Stimulated activated CD4-positive, alpha-beta T cell treated with anti-CD3 and anti-CD28 coated beads, Interleukin-4, amount 100 ng/mL, for 4 hours (primary cell): ENCODE measurements around the gene MTMR11.
A peak's percentile ranks its signal among the peaks of the same experiment; 100 is the strongest.

Experiments
- DNase-seq, 2 experiments: peaks; one replicate each; pipeline ENCODE4 v3.0.0-alpha.2; 2020

The MTMR11 gene

GRCh38 chr1:149936992-149937705 lies 470 bp upstream of the MTMR11 start:
- DNase-seq = no peak

- DNase-seq = no peak
These were observed 2.3 kb downstream of the MTMR11 start for GRCh38 chr1:149934356-149934755.

DNA sequence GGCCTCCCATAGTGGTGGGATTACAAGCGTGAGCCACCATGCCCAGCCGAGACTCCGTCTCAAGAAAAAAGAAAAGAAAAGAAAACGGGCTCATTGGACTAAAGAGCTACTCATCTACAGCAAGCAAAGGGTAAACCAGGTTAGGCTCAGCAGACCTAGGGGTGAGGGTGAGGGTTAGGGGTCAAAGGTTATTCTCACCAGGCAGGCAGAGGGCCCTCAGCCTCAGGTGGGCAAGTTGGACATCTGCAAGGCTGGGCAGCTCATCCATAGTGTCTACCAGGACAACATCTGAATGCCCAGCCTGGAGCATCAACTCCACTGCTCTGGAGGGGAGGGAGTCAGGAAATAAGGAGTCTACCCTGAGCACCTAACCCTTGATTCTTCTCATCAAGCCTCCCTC lies 3.5 kb downstream of the MTMR11 start:
- no peak for DNase-seq

- no peak for DNase-seq
These were observed 4.2 kb downstream of the MTMR11 start for GRCh38 chr1:149932474-149932873.

DNA sequence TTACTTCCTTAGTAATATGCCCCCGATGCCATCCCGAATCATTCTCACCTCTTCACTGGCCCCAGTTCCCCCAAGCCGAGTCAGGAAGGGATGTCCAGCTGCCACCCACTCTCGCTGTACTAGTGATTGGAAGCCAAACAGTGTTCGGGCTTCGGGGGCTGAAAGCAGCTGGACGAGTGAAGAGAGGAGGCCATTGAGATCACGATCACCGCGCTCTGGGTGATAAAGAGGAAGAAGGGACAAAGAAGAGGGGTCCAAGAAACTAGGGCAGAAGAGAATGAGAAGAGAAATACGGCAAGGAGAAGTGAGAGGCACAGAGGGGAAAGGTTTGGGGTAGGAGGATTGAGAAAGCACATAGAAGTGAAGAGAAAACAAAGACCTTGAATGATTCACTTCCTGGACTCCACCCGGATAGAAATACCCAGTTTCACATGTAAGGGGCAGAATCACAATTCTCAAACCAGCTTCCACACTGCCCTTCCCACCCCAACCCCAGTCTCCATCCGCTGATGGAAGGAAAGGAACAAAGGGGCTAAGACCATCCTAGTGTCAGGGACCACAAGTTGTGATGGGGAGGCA lies 5.4 kb downstream of the MTMR11 start:
- DNase-seq = no peak

GRCh38 chr1:149929856-149930255 lies 6.8 kb downstream of the MTMR11 start:
- no peak for DNase-seq

DNA sequence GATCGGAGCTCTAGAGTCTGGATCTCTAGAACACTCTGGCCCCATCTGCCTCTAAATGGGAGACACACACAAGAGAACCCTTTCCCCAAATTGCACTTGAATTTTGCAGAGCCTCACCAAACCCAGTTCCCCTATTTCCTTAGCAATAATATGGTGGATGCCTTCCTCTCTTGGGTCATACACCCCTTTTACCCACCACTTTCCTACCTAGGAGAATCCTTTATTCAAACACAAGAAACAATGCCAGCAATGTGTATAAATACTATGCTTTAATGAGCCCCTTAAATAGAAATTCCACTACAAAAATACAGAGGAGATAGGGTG lies 8.3 kb downstream of the MTMR11 start:
- no peak for DNase-seq

- DNase-seq = peak; percentile 93 to 94
These were observed 8.9 kb downstream of the MTMR11 start, which contains the start of gene SF3B4 for GRCh38 chr1:149927563-149928400. TSS of gene SF3B4 (minus strand) at chr1:149927803. CDS start at chr1:149927759, 44 bp downstream.

DNA sequence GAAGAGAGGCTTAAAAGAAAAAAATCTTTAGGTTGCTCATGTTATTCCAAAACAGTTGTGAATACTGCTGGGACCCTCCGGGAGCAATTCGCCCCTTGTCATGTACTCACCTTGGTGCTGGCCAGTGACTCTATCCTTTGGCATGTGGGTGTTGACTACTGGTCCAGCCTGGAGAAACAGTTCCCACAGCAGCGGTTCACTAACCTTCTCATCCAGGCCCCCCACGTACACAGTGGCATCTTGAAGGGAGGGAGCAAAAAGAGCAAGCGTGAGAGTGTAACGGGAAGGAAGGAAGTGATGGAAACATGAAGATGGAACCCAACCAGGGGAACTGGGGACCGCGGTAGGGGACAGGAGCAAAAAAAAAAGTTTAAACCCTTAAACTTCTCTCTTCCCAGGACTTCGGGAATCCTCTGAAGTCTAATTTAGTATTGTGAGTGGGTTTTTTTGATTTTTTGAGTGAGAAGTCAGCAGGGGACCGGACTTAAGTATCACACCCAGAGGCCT lies 9.6 kb downstream of the MTMR11 start:
- no peak for DNase-seq

GRCh38 chr1:149926296-149926695 lies 10.4 kb downstream of the MTMR11 start:
- DNase-seq = no peak

DNA sequence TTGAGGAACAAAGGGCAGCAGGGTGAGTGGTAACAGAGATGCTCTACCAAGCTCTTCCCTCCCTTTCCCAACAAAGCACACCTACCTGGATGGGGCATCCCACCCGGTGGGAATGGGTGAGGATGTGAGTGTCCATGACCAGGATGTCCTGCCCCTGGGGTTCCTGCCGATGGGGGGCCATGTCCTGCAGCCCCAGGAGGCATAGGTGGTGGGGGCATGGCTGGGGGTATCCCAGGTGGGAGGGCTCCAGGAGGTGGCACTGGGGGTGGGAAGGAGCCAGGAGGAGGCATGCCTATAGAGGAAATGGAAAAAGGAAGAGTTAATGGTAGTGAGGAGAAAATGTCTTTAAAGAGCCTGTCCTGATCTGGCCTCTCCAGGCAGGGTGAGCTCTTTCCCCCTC lies 10.9 kb downstream of the MTMR11 start:
- DNase-seq = no peak

GRCh38 chr1:149925345-149925744 lies 11.3 kb downstream of the MTMR11 start:
- no peak for DNase-seq

- DNase-seq = no peak
These were observed 13.1 kb downstream of the MTMR11 start for GRCh38 chr1:149923626-149924025.

DNA sequence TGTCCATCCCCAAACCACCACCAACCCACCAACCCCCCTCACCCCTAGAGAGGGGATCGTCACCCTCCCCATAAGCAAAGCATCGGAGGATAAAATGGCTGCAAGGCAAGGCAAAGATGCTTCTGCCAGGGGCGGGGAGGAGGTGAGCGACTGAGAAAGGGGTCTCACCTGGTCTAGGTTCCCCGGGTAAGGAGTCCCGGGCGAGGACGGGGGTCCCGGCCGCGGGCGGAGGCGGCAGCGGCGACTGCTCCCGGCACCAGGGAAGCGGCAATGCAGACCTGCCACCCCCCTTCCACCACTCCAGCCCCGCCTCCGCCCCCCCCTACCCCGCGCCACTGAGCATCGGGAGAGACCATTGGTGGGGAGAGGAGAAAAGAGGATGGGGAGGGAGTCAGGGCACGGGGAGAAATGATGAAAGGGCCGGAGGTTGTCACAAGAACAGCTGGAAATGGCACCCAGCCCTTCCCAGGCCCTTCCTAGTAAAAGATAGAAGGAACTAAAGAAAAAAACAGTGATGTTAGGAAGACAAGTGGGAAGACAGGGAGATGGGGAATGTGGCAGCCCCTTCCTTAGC lies 19.0 kb downstream of the MTMR11 start, which contains the start of gene SV2A:
SV2A (minus strand) TSS at position 274 of the 574 bp plus-strand sequence. CDS start 4,004 bp downstream, outside the sequence.
- DNase-seq = peak; percentile 9 to 51

- no peak for DNase-seq
These were observed 19.8 kb downstream of the MTMR11 start for GRCh38 chr1:149916898-149917252.

- DNase-seq = no peak
These were observed 20.3 kb downstream of the MTMR11 start for GRCh38 chr1:149916193-149916897.

DNA sequence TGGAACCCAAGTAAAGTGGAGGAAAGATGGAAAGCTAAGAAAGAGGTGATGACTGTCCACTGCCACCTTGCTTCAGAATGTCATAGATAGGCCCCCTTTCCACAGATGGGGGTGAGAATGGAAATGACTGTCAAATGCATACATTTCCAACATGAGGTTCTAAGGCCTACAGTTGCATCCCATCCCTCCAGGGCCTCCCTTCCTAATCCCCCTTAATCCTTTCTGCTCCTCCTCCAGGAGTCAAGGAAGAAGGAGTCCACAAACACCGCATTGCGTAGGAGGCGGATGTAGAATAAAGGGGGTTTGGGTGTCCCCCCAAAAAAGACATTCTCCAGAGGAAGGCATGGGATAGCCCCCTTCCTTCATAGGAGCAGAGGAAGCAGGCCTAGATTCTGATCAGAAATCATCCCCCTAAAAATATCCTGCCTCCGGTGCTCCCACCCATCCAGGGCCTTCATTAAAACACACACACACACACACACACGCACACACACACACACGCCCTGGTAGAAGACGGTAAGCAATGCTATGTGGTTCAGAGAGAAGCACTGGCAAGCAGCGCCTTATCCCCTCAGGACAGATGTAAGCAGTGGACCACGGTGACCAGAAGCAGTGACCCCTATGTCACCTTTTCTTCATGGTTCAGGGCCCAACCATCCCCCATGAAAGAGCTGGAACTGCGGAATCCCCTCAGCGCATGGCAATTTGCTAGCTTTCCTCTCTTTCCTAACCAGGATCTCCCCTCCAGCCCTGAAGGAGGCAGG lies 21.1 kb downstream of the MTMR11 start:
- no peak for DNase-seq

- DNase-seq = no peak
These were observed 22.1 kb downstream of the MTMR11 start for GRCh38 chr1:149914545-149914944.

- DNase-seq = no peak
These were observed 30.1 kb downstream of the MTMR11 start for GRCh38 chr1:149906570-149907075.

GRCh38 chr1:149903836-149904491 lies 32.7 kb downstream of the MTMR11 start:
- DNase-seq = no peak
